Prostate gland (tissue), 2 donors: ENCODE data around the gene MED12L. TPM values are rescaled to one million over a fixed set of nuclear protein-coding genes. Genes with fewer than 3 reads are reported as not detected.

Experiments
- DNase-seq: peaks from one replicate; pipeline ENCODE4 v3.0.0-alpha.2; 2019; ENCODE audit warnings: low spot score
- H3K27ac ChIP-seq, 2 donors: fragments of 200-600 bp; sonication (generic); 2 replicates each; pipeline ENCODE4 v1.5.1; 2017 to 2019
- H3K27me3 ChIP-seq: fragments of 200-600 bp; sonication (generic); replicated peaks from 2 replicates; pipeline ENCODE4 v1.5.1; 2019; ENCODE audit not compliant: insufficient read depth
- H3K36me3 ChIP-seq, 2 donors: fragments of 200-600 bp; sonication (generic); 1 replicate in 1 of 2; 2 replicates in 1 of 2; pipeline versions ENCODE4 v1.5.1 to v1.8.1; 2017 to 2019
- H3K4me1 ChIP-seq: fragments of 200-600 bp; sonication (generic); replicated peaks from 2 replicates; pipeline ENCODE4 v1.5.1; 2019
- H3K4me3 ChIP-seq, 2 donors: fragments of 200-600 bp; sonication (generic); 2 replicates each; pipeline ENCODE4 v1.5.1; 2017 to 2019
- H3K9me3 ChIP-seq: fragments of 200-600 bp; sonication (generic); 2 replicates; pipeline ENCODE4 v1.5.1; 2017
- POLR2A ChIP-seq: fragments of 450-650 bp; IDR thresholded peaks from one replicate; pipeline ENCODE4 v1.6.1; 2016; ENCODE audit warnings: antibody characterized with exemption, mild to moderate bottlenecking
- POLR2AphosphoS5 ChIP-seq: sonication (generic); formaldehyde crosslinking; IDR thresholded peaks from one replicate; pipeline ENCODE4 v1.6.1; 2017; ENCODE audit warnings: antibody characterized with exemption
- WGBS: methylation state at CpG from one replicate; pipeline ENCODE4 v1.1.5; 2018; 5-methylcytosine and 5-hydroxymethylcytosine counted together
- intact Hi-C: fragments of 100-400 bp; cut with DNase I; formaldehyde crosslinking; loops from one replicate; pipeline ENCODE4 v1.14.2; 2022
- total RNA-seq, 2 donors: library from RNA; depleted of rRNA; stranded (reverse); fragments of >200 nt; gene quantifications; one replicate each; pipeline ENCODE4 v1.1.0, GENCODE V29; 2016
- TF ChIP-seq, protein P1 (sequence below), 4 experiments: fragments of 200-600 bp in 2 of 4; fragments of 450-650 bp in 2 of 4; sonication (generic) in 2 of 4; IDR thresholded peaks; 1 replicate in 3 of 4; 2 replicates in 1 of 4; pipeline ENCODE4 v1.5.1; 2016 to 2019; ENCODE audit warnings: antibody characterized with exemption in 4 of 4, mild to moderate bottlenecking in 2 of 4, moderate library complexity in 2 of 4

Gene MED12L
- total RNA-seq, 2 donors from 2014 or later, result 3.6 to 4.3 TPM

DNA sequence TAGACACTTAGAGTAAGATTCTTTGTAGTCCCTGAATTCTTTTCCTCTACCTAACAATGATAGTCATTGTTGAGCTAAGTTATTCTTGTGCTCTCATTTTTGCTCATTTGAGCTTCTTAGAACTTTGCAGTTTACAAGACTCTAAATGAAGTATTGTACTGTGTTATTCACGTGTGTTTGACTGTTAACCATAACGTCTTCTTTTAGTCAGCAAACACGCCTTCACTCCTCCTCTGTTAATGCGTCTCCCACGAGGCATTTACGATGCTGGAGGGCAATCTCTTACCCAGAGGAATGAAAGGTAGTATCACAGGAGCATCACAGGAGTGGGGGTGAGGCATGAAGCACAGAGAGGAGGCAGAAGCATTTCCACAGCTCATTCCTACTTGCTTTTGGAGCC lies 207.7 kb downstream of the MED12L start:
- WGBS, result 38% methylated on average over 6 of the region's 6 CpGs
- Histone ChIP-seq H3K27me3 (no peaks in the 10 kb centered on the region), H3K27ac (no peak overlapping the region), H3K4me3 (no peak overlapping the region), H3K9me3 (no peaks in the 10 kb centered on the region), H3K36me3 (no peaks in the 10 kb centered on the region), H3K4me1 (no peaks in the 10 kb centered on the region)
- TF ChIP-seq, protein P1, sequence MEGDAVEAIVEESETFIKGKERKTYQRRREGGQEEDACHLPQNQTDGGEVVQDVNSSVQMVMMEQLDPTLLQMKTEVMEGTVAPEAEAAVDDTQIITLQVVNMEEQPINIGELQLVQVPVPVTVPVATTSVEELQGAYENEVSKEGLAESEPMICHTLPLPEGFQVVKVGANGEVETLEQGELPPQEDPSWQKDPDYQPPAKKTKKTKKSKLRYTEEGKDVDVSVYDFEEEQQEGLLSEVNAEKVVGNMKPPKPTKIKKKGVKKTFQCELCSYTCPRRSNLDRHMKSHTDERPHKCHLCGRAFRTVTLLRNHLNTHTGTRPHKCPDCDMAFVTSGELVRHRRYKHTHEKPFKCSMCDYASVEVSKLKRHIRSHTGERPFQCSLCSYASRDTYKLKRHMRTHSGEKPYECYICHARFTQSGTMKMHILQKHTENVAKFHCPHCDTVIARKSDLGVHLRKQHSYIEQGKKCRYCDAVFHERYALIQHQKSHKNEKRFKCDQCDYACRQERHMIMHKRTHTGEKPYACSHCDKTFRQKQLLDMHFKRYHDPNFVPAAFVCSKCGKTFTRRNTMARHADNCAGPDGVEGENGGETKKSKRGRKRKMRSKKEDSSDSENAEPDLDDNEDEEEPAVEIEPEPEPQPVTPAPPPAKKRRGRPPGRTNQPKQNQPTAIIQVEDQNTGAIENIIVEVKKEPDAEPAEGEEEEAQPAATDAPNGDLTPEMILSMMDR (IDR thresholded peaks at IDR 0.05), result no peak
- no peak for TF ChIP-seq POLR2A
- no peak for TF ChIP-seq POLR2AphosphoS5
- no peak for DNase-seq
- intact Hi-C loops, result no loop called here

DNA sequence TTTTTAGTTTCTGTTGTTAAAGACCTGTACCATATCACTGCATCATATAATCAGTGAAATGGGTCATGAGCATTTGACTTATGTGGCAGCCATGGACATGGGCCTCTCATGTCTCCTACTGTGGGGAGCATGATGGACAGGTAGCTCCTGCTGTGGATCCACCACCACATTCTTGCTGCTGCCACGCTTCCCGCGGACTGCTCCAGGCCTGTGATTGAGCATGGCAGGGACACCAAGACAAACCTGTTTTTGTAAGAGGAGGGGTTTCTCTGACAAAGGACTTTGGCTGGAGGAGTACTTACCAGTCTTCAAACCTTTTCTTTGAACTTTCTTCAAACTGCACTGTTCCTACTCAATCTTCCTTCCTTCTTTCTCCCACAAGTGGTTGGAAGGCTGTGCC lies 210.8 kb downstream of the MED12L start:
- TF ChIP-seq, protein P1 (IDR thresholded peaks at IDR 0.05), result no peak
- TF ChIP-seq POLR2AphosphoS5 (no peak), POLR2A (no peak)
- H3K36me3 ChIP-seq, result no peaks in the 10 kb centered on the region
- intact Hi-C loops, result no loop called here
- no peak overlapping the region for H3K27ac ChIP-seq
- 64% methylated on average over 3 of the region's 3 CpGs for WGBS
- H3K4me3 ChIP-seq, result no peak overlapping the region
- DNase-seq, result no peak
- H3K9me3 ChIP-seq, result no peaks in the 10 kb centered on the region
- H3K4me1 ChIP-seq, result no peaks in the 10 kb centered on the region
- no peaks in the 10 kb centered on the region for H3K27me3 ChIP-seq

DNA sequence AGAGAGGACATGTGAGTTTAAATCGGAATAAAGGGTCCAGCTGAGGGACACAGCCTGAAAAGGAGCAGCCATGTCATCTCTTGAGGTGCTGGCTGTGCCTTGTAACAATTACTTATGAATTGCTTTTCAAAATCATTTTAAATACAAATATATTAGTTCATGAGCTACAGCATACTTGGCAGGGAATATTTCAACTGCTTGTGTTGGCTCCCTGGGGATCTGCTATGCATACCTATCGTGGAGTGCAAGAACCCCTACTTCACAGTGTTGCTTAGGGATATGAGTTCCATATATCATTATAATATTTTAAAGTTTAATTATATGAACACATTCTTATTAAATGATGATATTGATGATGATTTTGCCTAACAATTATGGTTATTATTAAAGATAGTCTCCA lies 212.0 kb downstream of the MED12L start:
- Histone ChIP-seq H3K4me3 (no peak overlapping the region), H3K27ac (no peak overlapping the region), H3K36me3 (no peaks in the 10 kb centered on the region), H3K27me3 (no peaks in the 10 kb centered on the region), H3K9me3 (no peaks in the 10 kb centered on the region), H3K4me1 (no peaks in the 10 kb centered on the region)
- no peak for TF ChIP-seq POLR2AphosphoS5
- TF ChIP-seq, protein P1 (IDR thresholded peaks at IDR 0.05), result no peak
- intact Hi-C loops, result no loop called here
- DNase-seq, result no peak
- WGBS, result 88% methylated on average over 2 of the region's 2 CpGs

DNA sequence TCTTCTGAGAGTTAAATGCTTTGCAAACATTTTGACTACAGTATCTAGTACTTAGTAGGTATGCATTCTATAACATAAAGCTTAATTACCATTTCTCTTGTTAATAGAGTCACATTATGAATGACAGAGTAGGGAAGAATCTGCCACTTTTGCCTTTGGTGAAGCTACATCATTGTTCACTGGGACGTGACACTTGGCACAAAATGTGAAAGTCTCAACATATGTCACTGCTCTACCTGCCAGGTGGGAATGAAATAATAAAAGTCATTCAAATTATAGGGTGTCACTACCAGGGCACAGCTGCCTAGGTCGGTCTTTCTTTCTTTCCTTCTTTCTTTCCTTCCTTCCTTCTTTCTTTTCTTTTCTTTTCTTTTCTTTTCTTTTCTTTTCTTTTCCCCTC lies 213.5 kb downstream of the MED12L start:
- H3K27ac ChIP-seq, result no peak overlapping the region
- H3K4me1 ChIP-seq, result no peaks in the 10 kb centered on the region
- no peak overlapping the region for H3K4me3 ChIP-seq
- H3K9me3 ChIP-seq, result no peaks in the 10 kb centered on the region
- H3K36me3 ChIP-seq, result no peaks in the 10 kb centered on the region
- no peak for DNase-seq
- no peaks in the 10 kb centered on the region for H3K27me3 ChIP-seq
- intact Hi-C loops, result no loop called here
- TF ChIP-seq POLR2AphosphoS5, result no peak
- TF ChIP-seq, protein P1 (IDR thresholded peaks at IDR 0.05), result no peak
- TF ChIP-seq POLR2A, result no peak
- WGBS, result 69% methylated on average over 2 of the region's 2 CpGs

DNA sequence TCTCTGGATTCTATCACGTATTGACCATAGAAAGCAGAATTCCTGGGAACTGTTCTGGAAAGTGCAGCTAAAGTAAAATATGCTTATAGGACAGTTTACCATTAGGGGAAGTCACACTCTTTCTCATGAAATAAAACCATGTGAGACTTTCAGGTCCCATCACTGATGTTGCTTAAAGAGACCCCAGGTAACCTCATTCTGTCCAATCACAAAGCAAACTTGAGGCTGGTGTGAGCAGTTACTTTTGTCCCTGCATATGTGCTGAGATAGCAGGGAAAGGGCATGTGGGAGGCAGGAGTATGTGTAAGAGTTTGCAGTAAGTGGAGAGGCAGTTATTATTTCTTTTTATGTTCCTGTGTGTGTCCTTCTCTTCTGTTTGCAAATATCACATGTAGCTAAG lies 215.1 kb downstream of the MED12L start:
- no peaks in the 10 kb centered on the region for H3K4me1 ChIP-seq
- DNase-seq, result no peak
- H3K27ac ChIP-seq, result no peak overlapping the region
- TF ChIP-seq POLR2AphosphoS5 (no peak), POLR2A (no peak)
- TF ChIP-seq, protein P1 (IDR thresholded peaks at IDR 0.05), result no peak
- WGBS, result 89% methylated on average over 1 of the region's 1 CpG
- intact Hi-C loops, result no loop called here
- H3K27me3 ChIP-seq, result no peaks in the 10 kb centered on the region
- no peaks in the 10 kb centered on the region for H3K36me3 ChIP-seq
- H3K9me3 ChIP-seq, result no peaks in the 10 kb centered on the region
- H3K4me3 ChIP-seq, result no peak overlapping the region
